Measurements from ENCODE around the gene MMP25.
A peak's percentile ranks its signal among the peaks of the same experiment; 100 is the strongest.

MMP25 gene

DNA sequence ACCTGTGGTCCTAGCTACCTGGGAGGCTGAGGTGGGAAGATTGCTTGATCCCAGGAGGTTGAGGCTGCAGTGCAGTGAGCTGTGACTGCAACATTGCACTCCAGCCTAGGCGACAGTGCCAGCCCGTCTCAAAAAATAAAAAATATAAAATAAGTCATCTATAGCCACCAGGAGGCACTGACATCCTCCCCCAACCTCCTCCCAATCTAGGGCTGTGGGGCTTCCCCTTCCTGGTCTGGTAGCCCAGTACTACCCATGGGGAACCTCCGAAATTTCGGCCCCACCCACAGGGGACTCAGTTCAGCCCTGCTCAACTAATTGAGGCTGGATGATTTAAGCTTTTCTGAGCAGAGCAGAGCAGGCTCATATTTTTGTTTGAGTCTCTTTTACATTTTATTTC, 49.5 kb downstream of the MMP25 start:
- DNase-seq (ENCODE audit: low read depth): peak; percentile 31

DNA sequence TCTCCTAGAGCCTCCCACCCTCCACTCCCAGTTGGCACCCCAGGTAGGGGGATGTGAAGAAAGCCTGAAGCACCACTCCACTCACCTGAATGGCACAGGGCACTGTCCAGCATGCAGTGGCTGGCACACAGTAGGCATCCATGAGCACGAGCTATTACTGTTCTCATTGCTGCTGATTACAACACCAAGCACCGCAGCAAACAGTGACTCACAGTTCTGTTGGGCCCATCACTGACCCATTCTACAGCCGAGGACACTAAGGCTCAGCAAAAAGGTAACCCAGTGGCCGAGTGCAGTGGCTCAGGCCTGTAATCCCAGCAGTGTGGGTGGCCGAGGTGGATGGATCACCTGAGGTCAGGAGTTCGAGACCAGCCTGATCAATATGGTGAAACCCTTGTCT, 50.0 kb downstream of the MMP25 start:
- DNase-seq (ENCODE audit: low read depth): no peak

DNA sequence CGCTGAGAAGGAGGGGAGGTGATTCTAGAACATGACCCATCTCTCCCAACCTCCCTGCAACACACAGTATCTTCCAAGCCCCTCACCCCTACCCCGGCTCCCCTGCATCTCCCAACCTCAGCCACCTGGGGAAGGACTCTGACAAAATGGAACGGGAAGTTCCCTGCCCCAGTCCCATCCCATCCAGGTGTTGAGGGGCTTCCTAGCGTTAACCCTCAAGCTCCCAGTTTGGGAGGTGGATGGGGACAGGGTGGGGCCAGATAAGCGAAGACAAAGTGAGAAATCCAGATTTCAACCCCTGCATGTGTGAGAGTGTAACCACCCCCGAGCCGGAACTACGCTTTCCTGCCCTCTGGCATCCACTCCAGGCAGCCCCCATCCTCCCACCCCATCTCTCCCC, 50.9 kb downstream of the MMP25 start:
- DNase-seq (ENCODE audit: low read depth): no peak

DNA sequence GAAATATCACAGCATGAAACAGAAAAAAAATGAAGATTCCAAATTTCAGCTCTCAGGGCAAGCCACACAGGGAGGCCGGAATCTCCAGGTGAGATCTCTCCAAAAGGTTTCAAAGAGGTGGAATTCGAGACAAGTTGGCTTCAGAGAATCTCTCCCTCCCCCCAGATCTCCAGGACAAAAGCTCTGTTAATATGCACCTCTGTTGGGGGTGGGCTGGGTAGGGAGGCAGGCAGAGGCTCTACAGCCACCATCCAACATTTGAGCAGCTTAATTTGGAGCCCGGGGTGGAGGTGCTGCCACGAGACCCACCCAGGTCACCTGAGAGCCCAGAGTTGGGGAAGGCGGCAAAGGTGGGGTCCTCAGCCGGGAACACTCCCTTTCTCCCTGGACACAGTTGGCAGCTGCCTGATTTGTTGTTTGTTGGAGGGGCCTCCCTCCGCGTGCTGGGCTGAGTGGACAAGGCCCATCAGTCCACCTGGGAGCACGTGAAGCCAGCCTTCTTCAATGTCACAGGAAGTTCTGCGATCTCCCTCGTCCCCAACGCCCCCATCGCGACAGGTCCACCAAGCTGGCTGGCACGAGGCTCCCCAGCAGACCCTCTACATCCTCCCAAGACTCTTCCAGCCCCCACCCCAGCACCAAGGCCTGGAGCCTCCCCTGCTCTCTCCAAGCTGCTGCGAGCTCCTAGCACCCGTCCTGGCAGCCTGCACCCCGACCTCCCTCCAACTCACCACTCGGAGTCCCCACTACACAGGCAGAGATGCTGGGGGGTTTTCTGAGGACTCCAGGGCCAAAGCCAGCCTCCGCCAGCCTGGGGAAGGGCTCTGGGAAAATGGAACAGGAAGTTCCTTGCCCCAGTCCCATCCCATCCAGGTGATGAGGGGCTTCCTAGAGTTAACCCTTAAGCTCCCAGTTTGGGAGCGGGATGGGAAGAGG, 52.4 kb downstream of the MMP25 start, which contains the start of gene ZSCAN10:
Gene ZSCAN10 (minus strand): TSS at position 836 of the 936 bp plus-strand sequence. CDS start 6,357 bp downstream, outside the sequence.
- DNase-seq (ENCODE audit: low read depth): no peak

DNA sequence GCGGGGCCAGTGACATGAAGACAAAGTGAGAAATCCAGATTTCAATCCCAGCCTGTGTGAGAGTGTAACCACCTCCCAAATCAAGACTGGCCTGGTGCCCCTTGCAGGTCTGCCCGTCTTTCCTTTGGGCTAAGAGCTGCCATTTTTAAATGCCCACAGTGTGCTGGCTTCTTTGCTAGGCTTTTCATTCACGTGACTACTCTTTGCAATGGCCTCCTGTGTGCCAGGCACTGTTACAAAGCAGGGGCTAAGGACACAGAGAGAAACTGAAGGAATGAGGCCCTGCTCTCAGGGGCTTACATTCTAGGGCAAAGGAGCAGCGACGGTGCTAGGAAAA, 53.0 kb downstream of the MMP25 start:
- no peak for DNase-seq (ENCODE audit: low read depth)

DNA sequence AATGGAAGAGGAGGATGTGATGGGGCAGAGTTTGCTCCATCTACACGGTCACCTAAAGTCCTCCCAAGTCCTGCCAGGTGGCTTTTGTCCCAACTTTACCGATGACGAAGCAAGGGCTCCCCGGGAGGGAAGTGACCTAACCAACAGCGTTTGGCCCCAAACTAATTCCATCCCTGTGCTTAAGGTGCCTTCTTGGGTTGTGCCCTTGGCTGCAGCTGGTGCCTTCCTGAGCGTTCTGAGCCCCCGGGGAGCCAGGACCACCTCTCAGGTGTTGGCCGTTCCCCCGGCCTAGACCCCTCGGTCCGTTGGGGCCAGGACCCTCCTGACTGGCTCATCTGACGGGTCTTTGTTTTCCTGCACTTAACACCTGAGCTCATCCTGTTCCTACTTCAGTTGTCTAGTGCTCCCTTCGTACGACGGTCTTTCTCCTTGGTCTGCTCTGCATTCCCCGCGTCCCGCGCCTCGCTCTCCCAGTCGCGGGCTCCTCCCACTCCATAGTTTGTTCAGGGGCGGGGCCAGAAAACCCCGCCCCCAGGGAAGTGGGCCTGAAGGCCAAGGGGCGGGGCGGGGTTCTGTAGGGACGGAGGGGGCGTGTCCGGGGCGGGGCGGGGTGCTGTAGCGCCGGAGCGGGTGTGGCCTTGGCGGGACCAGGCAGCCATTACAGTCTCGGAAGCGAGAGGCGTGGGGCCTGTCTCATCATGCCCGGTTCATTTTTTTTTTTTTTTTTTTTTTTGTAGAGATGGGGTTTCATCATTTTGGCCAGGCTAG, 53.6 kb downstream of the MMP25 start:
- peak; percentile 81 for DNase-seq (ENCODE audit: low read depth)

DNA sequence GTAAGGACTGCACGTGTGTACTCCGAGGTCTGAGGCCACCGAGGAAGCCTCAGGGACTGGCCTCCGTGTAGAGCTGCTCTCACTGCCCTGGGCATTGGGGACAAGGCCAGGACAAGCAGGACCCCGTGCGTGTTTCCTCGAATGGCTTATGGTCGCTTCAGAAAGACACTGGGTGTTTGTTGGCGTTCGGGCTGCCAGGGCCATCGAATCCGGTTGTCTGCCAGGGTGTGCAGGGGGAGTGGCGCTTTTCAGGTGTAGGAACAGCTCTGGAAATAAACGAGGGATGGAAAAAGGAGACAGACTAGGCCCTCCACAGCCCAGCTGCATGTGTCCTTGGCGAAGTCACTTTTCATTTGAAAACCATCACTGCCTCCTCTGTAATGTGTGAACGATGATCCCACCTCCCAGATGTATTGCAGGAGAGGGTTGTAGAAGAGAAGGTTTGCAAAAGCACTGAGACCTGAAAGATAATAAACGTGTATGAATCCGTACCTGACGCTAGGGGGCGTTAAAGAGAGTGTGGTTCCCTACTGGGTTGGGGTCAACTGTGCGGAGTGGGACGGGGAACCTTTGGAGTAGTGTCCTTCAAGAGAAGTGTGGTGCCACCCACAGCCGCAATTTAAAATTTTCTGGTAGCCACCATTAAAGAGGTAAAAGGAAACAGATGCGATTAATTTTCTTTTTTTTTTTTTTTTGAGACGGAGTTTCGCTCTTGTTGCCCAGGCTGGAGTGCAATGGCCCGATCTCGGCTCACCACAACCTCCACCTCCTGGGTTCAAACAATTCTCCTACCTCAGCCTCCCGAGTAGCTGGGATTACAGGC, 54.9 kb downstream of the MMP25 start:
- no peak for DNase-seq (ENCODE audit: low read depth)

DNA sequence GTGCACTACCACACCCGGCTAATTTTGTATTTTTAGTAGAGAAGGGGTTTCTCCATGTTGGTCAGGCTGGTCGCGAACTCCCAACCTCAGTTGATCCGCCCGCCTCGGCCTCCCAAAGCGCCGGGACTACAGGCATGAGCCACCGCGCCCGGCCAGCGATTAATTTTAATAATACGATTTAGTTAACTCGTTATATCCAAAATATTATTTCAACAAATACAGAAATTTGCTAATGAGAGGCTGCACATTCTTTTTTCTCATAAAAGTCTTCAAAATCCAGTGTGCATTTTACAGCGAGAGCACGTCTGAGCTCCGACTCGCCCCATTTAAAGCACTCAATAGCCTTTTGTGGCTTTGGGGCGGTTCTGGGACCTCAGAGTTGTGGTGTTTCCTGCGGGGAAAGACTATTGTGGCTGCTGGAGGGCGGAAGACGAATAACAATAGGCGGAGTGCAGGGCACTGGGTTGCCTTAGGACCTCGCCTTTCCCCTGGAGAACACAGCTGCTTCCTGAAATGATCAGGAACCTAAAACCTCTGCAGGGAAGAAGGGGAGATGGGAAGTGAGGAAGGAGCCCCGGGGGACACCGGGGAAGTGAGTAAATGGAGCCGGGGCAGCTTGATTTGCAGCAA, 55.6 kb downstream of the MMP25 start:
- DNase-seq (ENCODE audit: low read depth): no peak

DNA sequence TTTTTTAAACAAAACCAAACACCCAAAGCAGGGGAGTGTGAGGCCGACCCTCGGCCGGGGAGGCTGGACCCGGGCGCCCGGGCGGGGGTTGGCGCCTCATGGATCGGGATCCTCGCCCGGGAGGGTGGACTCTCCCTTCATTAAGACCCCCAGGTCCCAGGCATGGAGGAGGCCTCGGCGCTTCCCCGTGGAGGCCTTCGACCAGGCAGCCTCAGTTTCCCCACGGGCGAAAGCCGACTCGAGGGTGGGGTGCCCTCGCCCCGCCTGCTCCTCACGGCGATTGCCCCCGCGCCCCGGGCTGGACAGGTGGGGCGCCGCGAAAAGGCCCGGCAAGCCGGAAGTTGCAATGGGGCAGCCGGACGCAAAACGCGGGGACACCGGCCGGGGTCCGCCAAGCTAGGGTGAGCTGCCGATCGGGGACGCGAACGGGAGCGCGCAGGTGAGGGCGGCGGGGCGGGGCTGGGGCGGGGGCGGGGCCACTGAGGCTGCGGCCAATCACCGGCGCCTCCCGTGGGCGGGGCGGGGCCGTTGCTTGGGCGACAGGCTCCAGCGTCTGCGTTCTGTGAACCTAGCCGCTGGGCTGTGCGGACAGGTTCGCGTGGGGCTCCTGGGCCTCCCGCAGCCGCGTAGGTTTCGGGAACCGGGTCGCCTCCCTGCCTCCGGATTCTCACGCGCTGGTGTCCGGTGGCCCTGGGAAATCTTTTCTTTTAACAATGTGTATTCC, 60.0 kb downstream of the MMP25 start:
- DNase-seq (ENCODE audit: low read depth): peak; percentile 84

Data from stimulated activated CD8-positive, alpha-beta memory T cell treated with anti-CD3 and anti-CD28 coated beads, Interleukin-12 subunit alpha, Interleukin-12 subunit beta, amount 100 ng/mL, for 4 hours (primary cell).